Measurements from ENCODE around the gene SLC9A3. TPM values are rescaled to one million over a fixed set of nuclear protein-coding genes. Genes with fewer than 3 reads are reported as not detected.

Gene SLC9A3
- total RNA-seq, 2 donors from 2014 or later = 4.3 to 5.3 TPM

GRCh38 chr5:531101-531748 lies 7.0 kb upstream of the SLC9A3 start:
- no peaks in the 10 kb centered on the region for H3K4me1 ChIP-seq (replicated peaks)
- H3K9me3 ChIP-seq = no peaks in the 10 kb centered on the region
- no peak for DNase-seq (ENCODE audit: low spot score)
- TF ChIP-seq POLR2AphosphoS5 (IDR thresholded peaks at IDR 0.05) (no peak), POLR2A (IDR thresholded peaks at IDR 0.05) (no peak)
- TF ChIP-seq, protein P1, sequence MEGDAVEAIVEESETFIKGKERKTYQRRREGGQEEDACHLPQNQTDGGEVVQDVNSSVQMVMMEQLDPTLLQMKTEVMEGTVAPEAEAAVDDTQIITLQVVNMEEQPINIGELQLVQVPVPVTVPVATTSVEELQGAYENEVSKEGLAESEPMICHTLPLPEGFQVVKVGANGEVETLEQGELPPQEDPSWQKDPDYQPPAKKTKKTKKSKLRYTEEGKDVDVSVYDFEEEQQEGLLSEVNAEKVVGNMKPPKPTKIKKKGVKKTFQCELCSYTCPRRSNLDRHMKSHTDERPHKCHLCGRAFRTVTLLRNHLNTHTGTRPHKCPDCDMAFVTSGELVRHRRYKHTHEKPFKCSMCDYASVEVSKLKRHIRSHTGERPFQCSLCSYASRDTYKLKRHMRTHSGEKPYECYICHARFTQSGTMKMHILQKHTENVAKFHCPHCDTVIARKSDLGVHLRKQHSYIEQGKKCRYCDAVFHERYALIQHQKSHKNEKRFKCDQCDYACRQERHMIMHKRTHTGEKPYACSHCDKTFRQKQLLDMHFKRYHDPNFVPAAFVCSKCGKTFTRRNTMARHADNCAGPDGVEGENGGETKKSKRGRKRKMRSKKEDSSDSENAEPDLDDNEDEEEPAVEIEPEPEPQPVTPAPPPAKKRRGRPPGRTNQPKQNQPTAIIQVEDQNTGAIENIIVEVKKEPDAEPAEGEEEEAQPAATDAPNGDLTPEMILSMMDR (IDR thresholded peaks at IDR 0.05) = no peak
- H3K27ac ChIP-seq = no peak overlapping the region
- WGBS = 37% methylated on average over 24 of the region's 25 CpGs
- peaks cover 44% of the 10 kb centered on the region for H3K27me3 ChIP-seq (replicated peaks; ENCODE audit: insufficient read depth)
- intact Hi-C loops (cut with DNase I) = no loop called here
- no peaks in the 10 kb centered on the region for H3K36me3 ChIP-seq
- no peak overlapping the region for H3K4me3 ChIP-seq

DNA sequence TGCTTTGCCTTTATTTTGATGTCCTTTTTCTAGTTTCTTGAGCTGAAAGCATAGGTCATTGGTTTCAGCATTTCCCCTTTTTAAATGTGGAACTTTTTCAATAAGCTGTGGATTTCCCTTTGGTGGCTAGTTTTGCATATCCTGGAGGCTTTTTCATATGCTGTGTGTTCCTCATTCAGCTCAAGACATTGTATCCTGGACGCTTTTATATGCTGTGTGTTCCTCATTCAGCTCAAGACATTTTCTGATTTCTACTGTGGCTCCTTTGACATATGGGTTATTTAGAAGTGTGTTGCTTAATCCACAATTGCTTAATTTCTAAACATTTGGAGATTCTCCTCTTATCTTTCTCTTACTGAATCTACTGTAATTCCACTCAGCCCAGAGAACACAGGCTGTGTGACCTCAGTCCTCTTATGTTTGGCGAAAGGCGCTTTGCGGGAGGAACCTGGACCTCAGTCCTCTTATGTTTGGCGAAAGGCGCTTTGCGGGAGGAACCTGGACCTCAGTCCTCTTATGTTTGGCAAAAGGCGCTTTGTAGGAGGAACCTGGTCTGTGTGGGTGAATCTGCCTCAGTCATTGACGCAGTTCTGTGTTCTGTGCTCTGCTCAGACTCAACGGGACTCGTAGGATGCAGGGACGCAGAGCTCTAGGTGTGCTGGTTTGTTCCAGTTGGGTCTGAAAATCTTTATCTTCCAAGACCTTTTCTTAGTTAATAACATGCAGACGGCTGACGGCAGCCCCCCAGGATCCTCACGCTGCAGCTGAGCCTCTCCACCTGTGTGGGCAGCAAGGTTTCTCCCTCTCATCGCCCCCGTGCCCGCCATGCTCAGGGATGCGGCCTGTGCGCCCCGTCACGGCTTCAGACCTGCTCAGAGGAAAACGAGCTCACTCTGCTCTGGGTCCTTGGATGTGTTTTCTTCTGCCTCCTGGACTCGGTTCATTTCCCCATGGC lies 6.0 kb upstream of the SLC9A3 start:
- no peak for DNase-seq (ENCODE audit: low spot score)
- 60% methylated on average over 24 of the region's 24 CpGs for WGBS

GRCh38 chr5:528629-529511 lies 4.6 kb upstream of the SLC9A3 start:
- intact Hi-C loops (cut with DNase I) = no loop called here
- no peak for DNase-seq (ENCODE audit: low spot score)
- Histone ChIP-seq H3K9me3 (no peaks in the 10 kb centered on the region), H3K27me3 (replicated peaks; ENCODE audit: insufficient read depth) (peaks cover 54% of the 10 kb centered on the region), H3K4me3 (no peak overlapping the region), H3K27ac (no peak overlapping the region), H3K36me3 (no peaks in the 10 kb centered on the region), H3K4me1 (replicated peaks) (no peaks in the 10 kb centered on the region)
- 16% methylated on average over 41 of the region's 55 CpGs for WGBS
- TF ChIP-seq, protein P1 (IDR thresholded peaks at IDR 0.05) = no peak
- TF ChIP-seq POLR2AphosphoS5 (IDR thresholded peaks at IDR 0.05) = no peak

More for the DNA sequence above, 6.0 kb upstream of the SLC9A3 start:
- H3K27ac ChIP-seq = no peak overlapping the region
- no peak overlapping the region for H3K4me3 ChIP-seq
- intact Hi-C loops (cut with DNase I) = no loop called here
- H3K9me3 ChIP-seq = no peaks in the 10 kb centered on the region
- no peaks in the 10 kb centered on the region for H3K4me1 ChIP-seq (replicated peaks)
- H3K36me3 ChIP-seq = no peaks in the 10 kb centered on the region
- peaks cover 48% of the 10 kb centered on the region for H3K27me3 ChIP-seq (replicated peaks; ENCODE audit: insufficient read depth)
- TF ChIP-seq POLR2A (IDR thresholded peaks at IDR 0.05) (no peak), POLR2AphosphoS5 (IDR thresholded peaks at IDR 0.05) (no peak)
- TF ChIP-seq, protein P1 (IDR thresholded peaks at IDR 0.05) = no peak

DNA sequence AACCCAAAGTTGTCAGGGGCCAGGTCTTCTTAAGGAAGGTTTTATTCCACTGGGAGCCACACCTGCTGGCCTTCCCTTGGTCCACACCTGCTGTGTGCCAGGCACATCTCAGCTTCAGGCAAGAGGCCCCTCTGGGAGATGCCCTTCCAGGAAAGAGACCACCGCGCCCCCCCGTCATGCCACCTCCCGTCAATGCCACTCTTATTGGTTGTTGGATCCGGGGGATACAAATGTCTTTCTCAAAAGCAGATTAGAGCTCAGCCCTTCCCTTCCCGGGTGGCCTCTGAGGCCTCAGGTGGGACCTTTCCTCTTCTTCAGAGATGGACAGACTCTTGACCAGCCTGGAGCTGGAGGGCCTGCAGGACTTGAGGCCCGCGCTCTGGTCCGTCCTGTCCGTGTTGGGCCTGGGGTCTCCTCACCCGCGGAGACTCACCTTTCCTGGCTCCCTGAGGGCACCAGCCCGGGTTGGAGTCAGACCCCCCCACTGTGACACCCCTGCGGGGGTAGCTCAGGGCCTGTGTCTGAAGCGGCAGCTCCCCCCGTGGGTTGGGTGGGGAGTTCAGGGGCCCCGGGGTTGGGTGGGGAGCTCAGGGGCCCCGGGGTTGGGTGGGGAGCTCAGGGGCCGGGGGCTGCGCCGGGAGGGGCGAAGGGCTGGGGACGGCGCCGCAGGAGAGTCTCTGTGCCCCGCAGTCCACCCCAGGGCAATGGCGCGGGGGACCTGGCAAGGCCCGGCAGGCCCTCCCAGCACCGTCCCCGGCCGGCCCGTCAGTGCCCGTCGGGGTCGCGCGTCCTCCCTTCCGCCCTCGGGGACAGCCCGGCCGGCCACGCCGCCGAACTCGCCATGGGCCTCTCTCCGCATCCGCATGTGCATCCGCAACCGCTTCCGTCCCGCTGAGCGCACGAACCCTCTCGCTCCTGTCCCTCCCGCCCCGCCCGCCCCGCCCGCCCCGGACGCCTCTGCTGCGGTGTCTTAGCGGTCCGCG lies 3.7 kb upstream of the SLC9A3 start:
- H3K36me3 ChIP-seq = no peaks in the 10 kb centered on the region
- H3K4me3 ChIP-seq = no peak overlapping the region
- peaks cover 58% of the 10 kb centered on the region for H3K27me3 ChIP-seq (replicated peaks; ENCODE audit: insufficient read depth)
- TF ChIP-seq, protein P1 (IDR thresholded peaks at IDR 0.05) = no peak
- TF ChIP-seq POLR2A (IDR thresholded peaks at IDR 0.05) = no peak
- H3K9me3 ChIP-seq = no peaks in the 10 kb centered on the region
- H3K4me1 ChIP-seq (replicated peaks) = no peaks in the 10 kb centered on the region
- no peak overlapping the region for H3K27ac ChIP-seq
- intact Hi-C loops (cut with DNase I) = no loop called here
- no peak for DNase-seq (ENCODE audit: low spot score)
- WGBS = 24% methylated on average over 30 of the region's 66 CpGs

Measured in prostate gland (tissue), 2 donors.